HG02973 (cell line): ENCODE data around the gene DNAH9.

ENCODE experiments used
- ATAC-seq: cut with Tn5 transposase; IDR thresholded peaks from one replicate; pipeline ENCODE4 v1.9.1; 2021; ENCODE audit warnings: moderate library complexity; ENCODE audit not compliant: unreplicated experiment

DNAH9 gene, protein sequence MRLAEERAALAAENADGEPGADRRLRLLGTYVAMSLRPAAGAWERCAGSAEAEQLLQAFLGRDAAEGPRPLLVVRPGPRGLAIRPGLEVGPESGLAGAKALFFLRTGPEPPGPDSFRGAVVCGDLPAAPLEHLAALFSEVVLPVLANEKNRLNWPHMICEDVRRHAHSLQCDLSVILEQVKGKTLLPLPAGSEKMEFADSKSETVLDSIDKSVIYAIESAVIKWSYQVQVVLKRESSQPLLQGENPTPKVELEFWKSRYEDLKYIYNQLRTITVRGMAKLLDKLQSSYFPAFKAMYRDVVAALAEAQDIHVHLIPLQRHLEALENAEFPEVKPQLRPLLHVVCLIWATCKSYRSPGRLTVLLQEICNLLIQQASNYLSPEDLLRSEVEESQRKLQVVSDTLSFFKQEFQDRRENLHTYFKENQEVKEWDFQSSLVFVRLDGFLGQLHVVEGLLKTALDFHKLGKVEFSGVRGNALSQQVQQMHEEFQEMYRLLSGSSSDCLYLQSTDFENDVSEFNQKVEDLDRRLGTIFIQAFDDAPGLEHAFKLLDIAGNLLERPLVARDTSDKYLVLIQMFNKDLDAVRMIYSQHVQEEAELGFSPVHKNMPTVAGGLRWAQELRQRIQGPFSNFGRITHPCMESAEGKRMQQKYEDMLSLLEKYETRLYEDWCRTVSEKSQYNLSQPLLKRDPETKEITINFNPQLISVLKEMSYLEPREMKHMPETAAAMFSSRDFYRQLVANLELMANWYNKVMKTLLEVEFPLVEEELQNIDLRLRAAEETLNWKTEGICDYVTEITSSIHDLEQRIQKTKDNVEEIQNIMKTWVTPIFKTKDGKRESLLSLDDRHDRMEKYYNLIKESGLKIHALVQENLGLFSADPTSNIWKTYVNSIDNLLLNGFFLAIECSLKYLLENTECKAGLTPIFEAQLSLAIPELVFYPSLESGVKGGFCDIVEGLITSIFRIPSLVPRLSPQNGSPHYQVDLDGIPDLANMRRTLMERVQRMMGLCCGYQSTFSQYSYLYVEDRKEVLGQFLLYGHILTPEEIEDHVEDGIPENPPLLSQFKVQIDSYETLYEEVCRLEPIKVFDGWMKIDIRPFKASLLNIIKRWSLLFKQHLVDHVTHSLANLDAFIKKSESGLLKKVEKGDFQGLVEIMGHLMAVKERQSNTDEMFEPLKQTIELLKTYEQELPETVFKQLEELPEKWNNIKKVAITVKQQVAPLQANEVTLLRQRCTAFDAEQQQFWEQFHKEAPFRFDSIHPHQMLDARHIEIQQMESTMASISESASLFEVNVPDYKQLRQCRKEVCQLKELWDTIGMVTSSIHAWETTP (N-terminal part only)

DNA sequence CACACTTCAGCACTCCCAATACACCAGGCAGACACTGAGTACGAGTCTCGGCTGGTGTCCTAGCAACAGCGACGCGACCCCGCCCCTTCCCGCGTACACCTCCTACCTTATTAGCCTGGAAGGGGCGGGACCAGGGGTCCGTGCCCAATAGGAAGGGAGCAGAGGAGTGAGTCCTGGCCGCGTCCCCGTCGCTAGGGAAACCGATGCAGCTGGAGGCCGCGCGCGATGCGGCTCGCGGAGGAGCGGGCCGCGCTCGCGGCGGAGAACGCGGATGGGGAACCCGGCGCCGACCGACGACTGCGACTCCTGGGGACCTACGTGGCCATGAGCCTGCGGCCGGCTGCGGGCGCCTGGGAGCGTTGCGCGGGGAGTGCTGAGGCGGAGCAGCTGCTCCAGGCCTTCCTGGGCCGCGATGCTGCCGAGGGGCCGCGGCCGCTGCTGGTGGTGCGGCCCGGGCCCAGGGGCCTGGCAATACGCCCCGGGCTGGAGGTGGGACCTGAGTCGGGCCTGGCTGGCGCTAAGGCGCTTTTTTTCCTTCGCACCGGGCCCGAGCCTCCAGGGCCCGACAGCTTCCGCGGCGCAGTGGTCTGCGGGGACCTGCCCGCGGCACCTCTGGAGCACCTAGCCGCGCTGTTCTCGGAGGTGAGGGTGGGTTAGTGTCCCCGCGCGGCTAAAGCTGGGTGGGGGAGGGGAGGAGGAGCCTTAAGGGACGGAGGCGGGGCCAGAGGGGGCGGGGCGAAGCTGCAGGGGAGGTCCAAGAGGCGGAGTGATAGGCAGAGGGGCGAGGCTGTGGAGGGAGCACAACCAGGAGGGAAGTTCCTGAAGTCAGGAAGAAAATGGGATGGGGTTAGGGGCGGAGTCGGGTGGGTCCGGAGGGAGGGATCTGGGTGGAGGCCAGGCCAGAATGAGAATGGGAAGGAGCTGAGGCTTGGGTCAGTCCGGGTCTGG, at the start of gene DNAH9:
Gene DNAH9, plus strand, starts transcription at position 197 of the 948 bp plus-strand sequence. Its CDS starts 29 bp downstream, at position 226.
- no peak for ATAC-seq

- ATAC-seq = no peak
Observed at GRCh38 chr17:11550431-11550830, 47.8 kb upstream of the DNAH9 start.

DNA sequence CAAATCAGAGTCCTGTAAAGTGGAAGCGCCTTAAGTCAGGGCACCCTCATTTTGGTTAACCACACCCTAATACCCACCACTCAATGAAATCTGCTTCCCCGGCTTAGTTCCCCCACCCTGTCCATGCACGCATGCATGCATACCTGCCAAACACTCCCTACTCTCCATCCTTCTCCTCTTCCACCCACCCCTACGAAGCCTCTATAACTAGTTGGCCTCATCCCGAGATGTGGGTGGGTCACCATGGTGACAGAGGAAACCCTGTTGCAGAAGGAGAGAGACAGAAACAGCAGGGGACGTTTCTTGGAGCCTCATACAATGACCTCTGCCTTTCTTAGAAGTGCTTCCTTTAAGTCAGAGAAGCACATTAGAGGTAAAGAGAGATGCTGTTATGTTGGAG, 46.8 kb upstream of the DNAH9 start:
- ATAC-seq = no peak

GRCh38 chr17:11553135-11553534, 45.1 kb upstream of the DNAH9 start:
- no peak for ATAC-seq

DNA sequence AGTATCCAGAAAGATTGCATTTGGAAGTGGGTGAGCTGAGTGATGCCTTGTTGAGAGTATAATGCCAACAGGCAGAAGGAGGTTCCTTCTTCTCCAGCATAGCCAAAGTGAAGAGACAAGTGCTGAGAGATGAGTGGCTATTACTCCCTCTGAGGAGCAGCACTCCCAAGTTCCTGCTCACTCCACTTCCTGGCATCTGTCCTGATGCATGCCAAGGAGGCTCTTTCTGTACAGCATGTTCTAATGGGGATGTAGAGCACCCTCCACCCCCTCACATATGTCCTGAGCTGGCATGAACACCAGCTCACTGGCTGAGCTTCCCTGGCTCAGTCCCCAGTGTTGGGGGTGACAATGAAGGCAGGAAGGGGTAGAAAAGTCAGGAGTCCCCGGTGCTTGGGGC, 44.2 kb upstream of the DNAH9 start:
- ATAC-seq = no peak

DNA sequence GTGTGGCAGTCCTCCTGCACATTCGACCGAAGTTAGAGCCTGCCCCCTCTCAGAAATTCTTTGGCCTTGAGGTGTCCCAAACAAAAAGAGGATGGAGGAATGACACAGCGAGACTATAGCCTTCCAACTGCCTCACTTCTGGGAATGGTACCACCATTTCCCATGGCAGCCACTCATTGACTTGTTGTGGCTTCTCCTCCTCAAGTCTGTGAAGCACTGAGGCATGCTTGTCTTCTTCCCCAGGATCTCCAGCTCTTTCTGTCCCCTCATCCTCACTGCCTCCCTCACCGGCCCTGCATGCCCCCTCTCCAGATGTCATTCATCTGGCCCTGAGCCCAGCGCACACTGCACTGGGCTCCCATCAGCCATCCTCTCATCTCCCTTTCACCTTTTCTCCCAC, 43.7 kb upstream of the DNAH9 start:
- no peak for ATAC-seq

DNA sequence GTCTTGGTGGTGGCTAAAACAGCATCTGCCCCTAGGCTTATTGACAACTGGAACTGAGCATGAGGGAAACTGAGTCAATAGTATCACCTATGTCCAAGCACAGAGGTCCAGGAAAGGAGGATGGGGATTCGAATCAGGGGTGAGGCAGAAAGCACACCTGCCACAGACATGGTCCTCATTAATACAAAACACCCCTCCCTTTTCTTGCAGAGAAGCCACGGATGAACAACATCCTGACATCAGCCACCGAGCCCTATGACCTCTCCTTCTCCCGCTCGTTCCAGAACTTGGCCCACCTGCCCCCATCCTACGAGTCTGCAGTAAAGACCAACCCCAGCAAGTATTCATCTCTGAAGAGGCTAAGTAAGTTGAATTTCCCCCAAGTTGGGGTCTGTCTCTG, 42.7 kb upstream of the DNAH9 start:
- ATAC-seq = no peak

DNA sequence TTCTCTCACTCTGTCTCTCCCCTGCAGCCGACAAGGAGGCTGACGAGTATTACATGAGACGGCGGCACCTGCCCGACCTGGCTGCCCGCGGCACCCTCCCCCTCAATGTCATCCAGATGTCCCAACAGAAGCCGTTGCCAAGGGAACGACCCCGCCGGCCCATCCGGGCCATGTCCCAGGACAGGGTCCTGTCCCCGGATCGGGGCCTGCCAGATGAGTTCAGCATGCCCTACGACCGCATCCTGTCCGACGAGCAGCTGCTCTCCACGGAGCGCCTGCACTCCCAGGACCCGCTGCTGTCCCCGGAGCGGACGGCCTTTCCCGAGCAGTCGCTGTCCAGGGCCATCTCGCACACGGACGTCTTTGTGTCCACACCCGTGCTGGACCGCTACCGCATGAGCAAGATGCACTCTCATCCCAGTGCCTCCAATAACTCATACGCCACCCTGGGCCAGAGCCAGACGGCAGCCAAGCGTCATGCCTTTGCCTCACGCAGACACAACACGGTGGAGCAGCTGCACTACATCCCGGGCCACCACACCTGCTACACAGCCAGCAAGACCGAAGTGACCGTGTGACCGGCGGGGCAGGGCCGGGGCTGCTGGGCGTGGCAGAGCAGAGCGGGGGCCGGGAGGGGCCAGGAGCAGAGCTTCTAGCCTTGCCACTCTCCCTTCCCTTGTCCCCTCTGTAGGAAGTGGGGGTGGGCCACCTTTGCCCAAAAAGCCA, 40.4 kb upstream of the DNAH9 start:
- ATAC-seq = no peak

DNA sequence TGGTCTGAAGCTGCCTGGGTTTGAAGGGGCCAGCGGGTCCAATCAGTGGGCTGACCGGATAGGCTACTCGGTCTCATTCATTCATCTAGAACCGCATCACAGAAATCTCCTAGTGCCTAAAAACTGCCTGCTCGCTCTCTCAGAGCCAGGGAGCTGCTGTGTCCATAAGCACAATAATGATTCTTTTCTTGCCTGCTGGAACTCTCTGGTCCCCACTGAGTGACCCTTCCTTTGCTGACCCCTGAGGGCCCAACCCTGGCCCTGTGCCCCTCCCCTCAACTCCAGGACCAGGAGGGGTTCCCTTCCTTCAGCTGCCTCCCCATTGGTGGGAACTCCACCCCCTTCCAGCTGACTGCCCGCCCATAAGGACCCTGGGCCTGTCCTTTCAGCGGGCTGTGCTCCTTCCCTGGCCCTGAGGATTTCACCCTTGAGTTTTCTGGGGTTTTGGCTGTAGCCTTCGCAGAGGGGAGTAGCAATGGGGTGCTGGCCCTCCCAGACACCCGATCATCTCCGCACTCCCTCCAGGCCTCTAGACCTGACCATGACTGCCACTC, 39.5 kb upstream of the DNAH9 start:
- no peak for ATAC-seq

DNA sequence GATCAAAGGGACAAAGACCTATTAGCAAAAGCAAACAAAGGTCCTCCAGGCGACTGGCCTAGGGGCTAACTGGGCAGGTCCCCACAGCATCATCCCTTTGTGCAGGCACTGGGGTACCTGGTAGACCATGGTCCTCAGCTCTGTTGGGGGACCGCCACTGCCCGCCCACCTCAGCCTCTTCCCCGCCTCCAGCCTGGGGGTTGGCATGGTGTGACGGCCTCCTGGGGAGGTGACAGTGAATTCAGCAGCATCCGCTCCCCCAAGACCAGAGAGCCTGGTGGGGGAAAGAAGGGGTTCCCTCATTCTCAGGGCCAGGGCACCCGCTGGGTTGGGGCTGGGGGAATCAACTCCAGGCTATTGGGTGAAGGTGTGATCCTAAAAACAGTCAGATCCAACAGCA, 38.7 kb upstream of the DNAH9 start:
- ATAC-seq = no peak

DNA sequence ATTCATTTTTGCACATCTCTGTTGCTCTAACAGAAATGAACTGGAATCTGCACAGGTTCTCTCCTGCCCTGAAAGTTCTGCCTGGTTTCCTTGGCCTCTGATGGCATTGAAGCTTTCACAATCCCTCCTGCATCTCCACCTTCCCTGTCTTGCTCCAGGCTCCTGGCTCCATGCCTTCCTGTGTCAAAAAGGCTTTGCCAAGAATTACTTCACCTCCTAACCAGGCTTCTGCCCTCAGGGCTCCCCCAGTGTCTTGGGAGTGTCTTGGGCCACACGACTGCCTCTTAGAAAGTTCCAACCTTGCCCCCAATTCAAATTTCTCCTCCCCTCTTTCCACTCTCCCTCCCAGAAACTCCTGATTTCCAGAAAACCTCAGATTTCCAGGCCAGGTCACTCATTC, 37.0 kb upstream of the DNAH9 start:
- no peak for ATAC-seq

DNA sequence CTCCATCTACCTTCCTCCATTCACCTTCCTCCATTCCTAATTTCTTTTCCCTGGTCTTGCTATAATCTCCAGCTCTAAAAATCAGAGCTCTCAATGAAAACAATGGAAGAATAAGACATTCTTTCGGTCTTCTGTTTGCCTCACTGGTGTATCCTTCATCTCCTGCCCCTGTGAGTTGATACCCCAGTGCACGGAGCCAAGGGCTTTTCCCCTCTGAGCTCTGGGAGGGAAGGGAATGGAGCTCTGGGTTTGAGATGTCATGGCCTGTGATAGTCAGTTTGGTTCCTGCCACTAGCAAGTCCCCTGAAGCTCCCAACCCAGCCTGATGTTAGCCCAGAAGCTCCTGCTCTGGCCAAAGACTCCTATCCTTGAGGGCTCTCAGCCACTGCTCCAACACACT, 36.6 kb upstream of the DNAH9 start:
- ATAC-seq = no peak

DNA sequence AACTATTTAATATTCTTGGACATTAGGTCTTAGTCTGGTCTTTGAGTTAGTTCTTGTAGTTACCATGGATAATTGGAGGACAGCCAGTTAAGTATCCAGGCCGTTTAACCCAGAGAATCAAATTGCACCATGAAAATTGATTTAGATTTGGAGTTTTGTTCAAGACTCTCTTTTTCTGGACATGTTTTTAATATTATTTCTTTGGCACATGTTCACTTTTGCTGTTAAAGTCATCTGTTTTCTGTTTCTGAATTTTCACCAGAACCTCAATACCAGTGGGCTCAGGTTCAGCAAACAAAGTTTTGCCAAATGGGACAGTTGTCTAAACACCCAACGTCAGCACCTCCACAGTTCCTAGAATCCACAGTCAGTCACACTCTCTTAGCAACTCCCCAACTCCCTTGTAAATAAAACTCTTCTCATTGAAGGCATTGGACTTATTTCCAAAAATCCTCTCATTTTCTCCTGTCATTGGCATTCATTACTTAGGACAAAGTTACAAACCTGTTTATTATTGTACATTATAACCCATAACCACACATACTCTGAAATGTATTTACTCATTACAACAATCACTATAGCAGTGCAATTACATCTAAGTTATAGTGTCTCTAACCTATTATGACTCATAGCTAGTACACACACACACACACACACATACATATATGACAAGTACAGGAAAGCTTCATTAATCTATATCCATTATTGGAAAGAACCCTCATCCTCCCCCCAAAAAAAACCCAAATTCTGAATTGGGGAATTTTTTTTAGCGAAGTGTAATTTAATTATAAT, 33.5 kb upstream of the DNAH9 start:
- no peak for ATAC-seq

DNA sequence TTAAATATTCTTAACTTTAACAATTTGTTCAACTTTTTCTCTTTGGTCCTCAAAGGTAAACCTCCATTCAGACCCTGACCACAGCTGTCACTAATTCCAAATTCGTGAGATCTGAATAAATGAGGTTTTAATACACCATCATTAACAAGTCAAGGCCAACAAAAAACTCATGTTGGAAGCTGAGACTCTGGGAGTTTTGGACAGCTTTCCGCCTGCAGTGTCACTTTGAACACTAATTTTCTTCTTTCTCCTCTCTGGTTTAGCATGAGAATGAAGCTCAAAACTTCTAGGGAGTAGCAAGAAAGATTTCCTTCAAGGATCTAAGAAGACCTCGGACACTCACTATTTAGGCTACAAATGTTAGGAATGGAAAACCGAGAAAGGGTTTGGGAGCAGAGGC, 32.7 kb upstream of the DNAH9 start:
- ATAC-seq = no peak

DNA sequence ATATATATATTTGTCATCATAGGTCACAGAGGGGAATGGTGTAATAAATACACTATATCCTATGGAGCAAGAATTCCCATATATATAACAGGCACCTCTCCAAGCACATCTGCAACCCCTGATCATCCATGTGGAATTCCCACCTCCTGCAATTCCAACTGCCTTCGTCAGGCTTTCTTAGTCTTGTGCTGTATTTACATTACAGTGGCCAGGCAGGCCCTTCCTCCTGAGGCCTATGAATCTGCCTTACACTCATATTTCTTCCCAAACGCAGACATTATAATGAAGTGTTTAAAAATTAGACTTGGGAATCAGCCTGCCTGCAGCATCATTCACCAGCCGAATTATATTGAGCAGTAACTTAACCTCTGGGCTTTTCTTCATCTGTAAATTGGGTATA, 19.3 kb upstream of the DNAH9 start:
- no peak for ATAC-seq

GRCh38 chr17:11580677-11581076, 17.6 kb upstream of the DNAH9 start:
- ATAC-seq = no peak

GRCh38 chr17:11582217-11582616, 16.1 kb upstream of the DNAH9 start:
- ATAC-seq = no peak

DNA sequence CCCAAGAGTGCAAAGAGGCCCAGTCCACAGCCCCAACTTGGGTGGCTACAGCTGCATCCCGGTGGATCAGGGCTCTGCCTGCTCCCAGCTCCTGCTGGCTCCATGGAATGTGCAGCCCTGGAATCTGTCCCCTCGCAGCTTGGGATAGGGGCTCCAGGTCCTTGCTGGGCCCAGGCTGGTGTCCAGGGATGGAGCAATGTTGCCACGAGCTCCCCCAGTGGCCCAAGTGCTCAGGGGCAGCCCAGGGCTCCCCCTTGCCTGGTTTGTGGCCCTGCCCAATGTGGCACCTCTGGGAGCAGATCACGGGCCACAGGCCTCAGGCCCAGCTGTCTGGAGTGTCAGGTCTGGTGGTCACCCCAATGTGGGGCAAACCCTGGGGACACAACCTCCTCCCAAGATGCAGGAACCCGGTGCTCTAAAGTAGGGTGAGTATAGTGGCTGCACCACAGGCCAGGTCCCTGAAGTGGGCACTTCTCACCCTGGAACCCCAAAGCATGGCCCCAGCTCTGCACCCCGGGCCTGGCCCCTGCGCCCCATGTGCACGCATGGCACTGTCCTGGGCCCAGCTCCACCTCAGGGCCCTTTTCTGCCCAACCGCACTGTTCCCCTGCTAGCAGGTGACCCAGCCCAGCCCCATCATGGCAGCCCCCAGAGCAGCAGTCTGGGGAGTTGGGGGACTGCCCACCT, 14.8 kb upstream of the DNAH9 start:
- ATAC-seq = no peak
